Neural progenitor cell (in vitro differentiated cells): ENCODE results near the gene HNRNPK. TPM values are rescaled to one million over a fixed set of nuclear protein-coding genes. Genes with fewer than 3 reads are reported as not detected.

Experiments
- DNase-seq: peaks from one replicate; pipeline ENCODE4 v3.0.0-alpha.2; 2016; ENCODE audit warnings: low spot score
- H2AFZ ChIP-seq: fragments of 200-600 bp; sonication (generic); replicated peaks from 2 replicates; pipeline ENCODE4 v1.6.1; 2016; ENCODE audit warnings: antibody characterized with exemption
- H3F3A ChIP-seq: fragments of 200-600 bp; sonication (generic); 2 replicates; pipeline ENCODE4 v1.6.1; 2016; ENCODE audit warnings: antibody characterized with exemption, low read depth
- H3K27ac ChIP-seq: fragments of 200-600 bp; sonication (generic); 2 replicates; pipeline ENCODE4 v1.5.1; 2016; ENCODE audit warnings: mild to moderate bottlenecking
- H3K27me3 ChIP-seq: fragments of 200-600 bp; sonication (generic); 2 replicates; pipeline ENCODE4 v1.6.1; 2016; ENCODE audit warnings: mild to moderate bottlenecking, moderate library complexity
- H3K36me3 ChIP-seq: fragments of 200-600 bp; sonication (generic); 2 replicates; pipeline ENCODE4 v1.5.1; 2016
- H3K4me1 ChIP-seq: fragments of 200-600 bp; sonication (generic); 2 replicates; pipeline ENCODE4 v1.6.1; 2016; ENCODE audit warnings: mixed run types
- H3K4me2 ChIP-seq: fragments of 200-600 bp; sonication (generic); 2 replicates; pipeline ENCODE4 v1.6.1; 2016
- H3K4me3 ChIP-seq: fragments of 200-600 bp; sonication (generic); 2 replicates; pipeline ENCODE4 v1.5.1; 2016
- H3K79me2 ChIP-seq: fragments of 200-600 bp; sonication (generic); 2 replicates; pipeline ENCODE4 v1.6.1; 2016; ENCODE audit warnings: low read depth
- H3K9ac ChIP-seq: fragments of 200-600 bp; sonication (generic); 2 replicates; pipeline ENCODE4 v1.6.1; 2016
- H3K9me3 ChIP-seq: fragments of 200-600 bp; sonication (generic); 2 replicates; pipeline ENCODE4 v1.5.1; 2016; ENCODE audit warnings: low read depth
- H4K20me1 ChIP-seq: fragments of 200-600 bp; sonication (generic); 2 replicates; pipeline ENCODE4 v1.6.1; 2016; ENCODE audit warnings: low read depth
- H3K27ac Mint-ChIP-seq: 3 replicates; pipeline ENCODE4 v1.8.0; 2021; ENCODE audit warnings: mixed read lengths
- H3K27me3 Mint-ChIP-seq: 2 replicates; pipeline ENCODE4 v1.8.0; 2022; ENCODE audit warnings: low read depth, mild to moderate bottlenecking, inconsistent platforms, moderate library complexity, mixed read lengths; ENCODE audit not compliant: insufficient read depth
- H3K36me3 Mint-ChIP-seq: 3 replicates; pipeline ENCODE4 v1.8.0; 2021; ENCODE audit warnings: mixed read lengths
- H3K4me1 Mint-ChIP-seq: 3 replicates; pipeline ENCODE4 v1.8.0; 2021; ENCODE audit warnings: mixed read lengths
- H3K4me3 Mint-ChIP-seq: 3 replicates; pipeline ENCODE4 v1.8.0; 2021; ENCODE audit warnings: mild to moderate bottlenecking, moderate library complexity, mixed read lengths
- H3K9me3 Mint-ChIP-seq: 3 replicates; pipeline ENCODE4 v1.8.0; 2020; ENCODE audit warnings: mixed read lengths
- CTCF ChIP-seq: fragments of 200-600 bp; sonication (generic); IDR thresholded peaks from 2 replicates; pipeline ENCODE4 v1.5.1; 2017; ENCODE audit warnings: antibody characterized with exemption, mild to moderate bottlenecking
- EZH2 ChIP-seq: fragments of 200-600 bp; sonication (generic); IDR thresholded peaks from 2 replicates; pipeline ENCODE4 v1.6.1; 2017; ENCODE audit warnings: antibody characterized with exemption, mild to moderate bottlenecking, moderate library complexity
- EZH2phosphoT487 ChIP-seq: fragments of 200-600 bp; sonication (generic); IDR thresholded peaks from 2 replicates; pipeline ENCODE4 v1.6.1; 2017; ENCODE audit warnings: antibody characterized with exemption
- total RNA-seq: library from RNA; depleted of rRNA; stranded (reverse); fragments of >200 nt; gene quantifications from 2 replicates; pipeline ENCODE4 v1.2.3, GENCODE V29; 2015; ENCODE audit warnings: low replicate concordance

Gene HNRNPK
- total RNA-seq, 1 donor from 2014 or later = 1,406 TPM

- DNase-seq = no peak
- Mint-ChIP-seq H3K4me1 (no peaks in the 10 kb centered on the region), H3K36me3 (peaks cover 54% of the 10 kb centered on the region), H3K27me3 (peaks cover 3% of the 10 kb centered on the region), H3K27ac (no peak overlapping the region), H3K4me3 (no peak overlapping the region), H3K9me3 (no peaks in the 10 kb centered on the region)
- H3F3A ChIP-seq = peaks cover 100% of the 10 kb centered on the region
- peaks cover 94% of the 10 kb centered on the region for H4K20me1 ChIP-seq
- H3K27ac ChIP-seq = peak overlapping the region; percentile 8
- H3K36me3 ChIP-seq = peaks cover 71% of the 10 kb centered on the region
- no peaks in the 10 kb centered on the region for H3K4me1 ChIP-seq
- peaks cover 63% of the 10 kb centered on the region for H3K79me2 ChIP-seq
- no peaks in the 10 kb centered on the region for H3K27me3 ChIP-seq
- H3K4me3 ChIP-seq = no peak overlapping the region
- no peak overlapping the region for H3K4me2 ChIP-seq
- no peak overlapping the region for H2AFZ ChIP-seq
- H3K9ac ChIP-seq = no peak overlapping the region
- H3K9me3 ChIP-seq = no peaks in the 10 kb centered on the region
- TF ChIP-seq CTCF (no peak), EZH2 (no peak), EZH2phosphoT487 (no peak)
Observed at GRCh38 chr9:83969602-83970001, 10.4 kb downstream of the HNRNPK start.

- Mint-ChIP-seq H3K36me3 (peaks cover 37% of the 10 kb centered on the region), H3K4me3 (no peak overlapping the region)
Observed at GRCh38 chr9:83967073-83967472, 12.9 kb downstream of the HNRNPK start.

GRCh38 chr9:83966209-83966582, 13.8 kb downstream of the HNRNPK start:
- Histone ChIP-seq H3K4me2 (no peak overlapping the region), H3K9me3 (no peaks in the 10 kb centered on the region), H2AFZ (no peak overlapping the region), H3K4me3 (no peak overlapping the region), H3K27ac (peak overlapping the region; percentile 23), H3K27me3 (no peaks in the 10 kb centered on the region), H3F3A (peaks cover 68% of the 10 kb centered on the region), H4K20me1 (peaks cover 60% of the 10 kb centered on the region), H3K4me1 (no peaks in the 10 kb centered on the region), H3K79me2 (peaks cover 29% of the 10 kb centered on the region), H3K9ac (no peak overlapping the region), H3K36me3 (peaks cover 38% of the 10 kb centered on the region)
- H3K36me3 Mint-ChIP-seq = peaks cover 28% of the 10 kb centered on the region
- no peaks in the 10 kb centered on the region for H3K9me3 Mint-ChIP-seq
- peaks cover 5% of the 10 kb centered on the region for H3K27me3 Mint-ChIP-seq
- TF ChIP-seq CTCF (no peak), EZH2phosphoT487 (no peak), EZH2 (no peak)
- no peak overlapping the region for H3K4me3 Mint-ChIP-seq
- no peaks in the 10 kb centered on the region for H3K4me1 Mint-ChIP-seq
- no peak overlapping the region for H3K27ac Mint-ChIP-seq
- DNase-seq = no peak

More at GRCh38 chr9:83967073-83967472, 12.9 kb downstream of the HNRNPK start:
- Mint-ChIP-seq H3K4me1 (no peaks in the 10 kb centered on the region), H3K27me3 (peaks cover 3% of the 10 kb centered on the region), H3K27ac (no peak overlapping the region), H3K9me3 (no peaks in the 10 kb centered on the region)
- Histone ChIP-seq H3K9me3 (no peaks in the 10 kb centered on the region), H3K4me1 (no peaks in the 10 kb centered on the region), H3K4me3 (no peak overlapping the region), H4K20me1 (peaks cover 69% of the 10 kb centered on the region), H3F3A (peaks cover 77% of the 10 kb centered on the region), H2AFZ (no peak overlapping the region), H3K36me3 (peaks cover 46% of the 10 kb centered on the region), H3K4me2 (no peak overlapping the region), H3K27me3 (no peaks in the 10 kb centered on the region), H3K9ac (no peak overlapping the region), H3K79me2 (peaks cover 38% of the 10 kb centered on the region), H3K27ac (peak overlapping the region; percentile 42)
- no peak for DNase-seq
- TF ChIP-seq EZH2phosphoT487 (no peak), EZH2 (no peak), CTCF (no peak)
